Neural cell (in vitro differentiated cells): Measurements from ENCODE around the gene HPRT1. TPM values are rescaled to one million over a fixed set of nuclear protein-coding genes. Genes with fewer than 3 reads are reported as not detected.

Experiments
- H2AFZ ChIP-seq: fragments of 200-600, 300-800 bp; sonication (generic), shearing (Covaris generic); 2 replicates; pipeline ENCODE4 v1.6.0; 2014; ENCODE audit warnings: low read depth, mild to moderate bottlenecking, antibody characterized with exemption, low read length, moderate library complexity
- H3F3A ChIP-seq: fragments of 200-600 bp; shearing (Covaris generic); 2 replicates; pipeline ENCODE4 v1.6.1; 2016; ENCODE audit warnings: mild to moderate bottlenecking, moderate library complexity, mixed read lengths, antibody characterized with exemption, low read length; ENCODE audit not compliant: insufficient read depth, poor library complexity, severe bottlenecking
- H3K27ac ChIP-seq: fragments of 200-600, 300-800 bp; sonication (generic), shearing (Covaris generic); 2 replicates; pipeline ENCODE4 v1.5.1; 2014; ENCODE audit warnings: mild to moderate bottlenecking, low read length, moderate library complexity
- H3K27me3 ChIP-seq: fragments of 300-800, 200-600 bp; sonication (generic), shearing (Covaris generic); 2 replicates; pipeline ENCODE4 v1.6.0; 2014; ENCODE audit warnings: mild to moderate bottlenecking, low read depth, low read length, moderate library complexity; ENCODE audit not compliant: insufficient read depth
- H3K36me3 ChIP-seq: fragments of 300-800, 200-600 bp; sonication (generic), shearing (Covaris generic); 2 replicates; pipeline ENCODE4 v1.5.1; 2014; ENCODE audit warnings: mild to moderate bottlenecking, antibody characterized with exemption, low read length, moderate library complexity; ENCODE audit not compliant: insufficient read depth
- H3K4me2 ChIP-seq: fragments of 300-800, 200-600 bp; sonication (generic), shearing (Covaris generic); 2 replicates; pipeline ENCODE4 v1.6.0; 2014; ENCODE audit warnings: mild to moderate bottlenecking, low read length
- H3K4me3 ChIP-seq: fragments of 300-800, 200-600 bp; sonication (generic), shearing (Covaris generic); 2 replicates; pipeline ENCODE4 v1.5.1; 2014; ENCODE audit warnings: mild to moderate bottlenecking, low read length, moderate library complexity
- H3K79me2 ChIP-seq: fragments of 200-600 bp; shearing (Covaris generic); replicated peaks from 2 replicates; pipeline ENCODE4 v1.6.0; 2014; ENCODE audit warnings: mild to moderate bottlenecking, low read length, moderate library complexity; ENCODE audit not compliant: insufficient read depth
- H3K9ac ChIP-seq: fragments of 300-800, 200-600 bp; sonication (generic), shearing (Covaris generic); 2 replicates; pipeline ENCODE4 v1.6.1; 2016; ENCODE audit warnings: mild to moderate bottlenecking, low read length, mixed read lengths
- H3K9me2 ChIP-seq: fragments of 200-600 bp; shearing (Covaris generic); 2 replicates; pipeline ENCODE4 v1.6.1; 2016; ENCODE audit warnings: mild to moderate bottlenecking, low read length, mixed read lengths; ENCODE audit not compliant: insufficient read depth
- H3K9me3 ChIP-seq: fragments of 200-600, 300-800 bp; sonication (generic), shearing (Covaris generic); 2 replicates; pipeline ENCODE4 v1.6.1; 2016; ENCODE audit warnings: mild to moderate bottlenecking, mixed run types, low read length, moderate library complexity, mixed read lengths
- H4K20me1 ChIP-seq: fragments of 200-600 bp; shearing (Covaris generic); 2 replicates; pipeline ENCODE4 v1.6.1; 2016; ENCODE audit warnings: mild to moderate bottlenecking, mixed run types; ENCODE audit not compliant: insufficient read depth
- CTCF ChIP-seq: fragments of 450-650 bp; IDR thresholded peaks from 2 replicates; pipeline ENCODE4 v1.5.1; 2014; ENCODE audit warnings: antibody characterized with exemption, mild to moderate bottlenecking, moderate library complexity; ENCODE audit not compliant: poor library complexity, severe bottlenecking
- EP300 ChIP-seq: fragments of 450-650 bp; conservative IDR thresholded peaks from 2 replicates; pipeline ENCODE4 v1.6.1; 2014; ENCODE audit warnings: antibody characterized with exemption, mild to moderate bottlenecking, moderate library complexity; ENCODE audit not compliant: poor library complexity, severe bottlenecking
- EZH2 ChIP-seq: fragments of 200-600, 300-800 bp; shearing (Covaris generic), sonication (generic); IDR thresholded peaks from 2 replicates; pipeline ENCODE4 v1.6.1; 2014; ENCODE audit warnings: antibody characterized with exemption, low read length, borderline replicate concordance, mild to moderate bottlenecking; ENCODE audit not compliant: insufficient read depth, poor library complexity, severe bottlenecking
- MXI1 ChIP-seq: fragments of 450-650 bp; conservative IDR thresholded peaks from 2 replicates; pipeline ENCODE4 v1.6.1; 2014; ENCODE audit warnings: antibody characterized with exemption, mild to moderate bottlenecking; ENCODE audit not compliant: poor library complexity, severe bottlenecking
- POLR2AphosphoS5 ChIP-seq: IDR thresholded peaks from 2 replicates; pipeline ENCODE4 v1.6.1; 2012
- RAD21 ChIP-seq: fragments of 450-650 bp; conservative IDR thresholded peaks from 2 replicates; pipeline ENCODE4 v1.6.1; 2014; ENCODE audit warnings: antibody characterized with exemption, mild to moderate bottlenecking, moderate library complexity
- REST ChIP-seq: IDR thresholded peaks from 2 replicates; pipeline ENCODE4 v1.6.1; 2012; ENCODE audit warnings: borderline replicate concordance
- SMC3 ChIP-seq: fragments of 450-650 bp; conservative IDR thresholded peaks from 2 replicates; pipeline ENCODE4 v1.6.1; 2014; ENCODE audit warnings: antibody characterized with exemption, mild to moderate bottlenecking, moderate library complexity; ENCODE audit not compliant: poor library complexity
- TAF1 ChIP-seq: IDR thresholded peaks from 2 replicates; pipeline ENCODE4 v1.6.1; 2012; ENCODE audit warnings: low read depth
- polyA plus RNA-seq: library from polyadenylated mRNA; depleted of rRNA; stranded (reverse); fragments of >200 nt; gene quantifications from 2 replicates; pipeline ENCODE4 v1.2.3, GENCODE V29; 2014

HPRT1 gene
- polyA plus RNA-seq, 1 donor from 2014 or later, result 10.1 TPM

GRCh38 chrX:134512566-134512965, 52.6 kb downstream of the HPRT1 start:
- Histone ChIP-seq H4K20me1 (no peaks in the 10 kb centered on the region), H3F3A (no peaks in the 10 kb centered on the region), H2AFZ (no peak overlapping the region), H3K9me2 (no peaks in the 10 kb centered on the region), H3K4me2 (no peak overlapping the region), H3K27ac (no peak overlapping the region), H3K4me3 (no peak overlapping the region), H3K27me3 (no peaks in the 10 kb centered on the region), H3K79me2 (no peaks in the 10 kb centered on the region), H3K9ac (no peak overlapping the region), H3K9me3 (no peaks in the 10 kb centered on the region), H3K36me3 (no peaks in the 10 kb centered on the region)
- TF ChIP-seq CTCF (no peak), REST (no peak), RAD21 (no peak), EZH2 (no peak), TAF1 (no peak)

- no peak overlapping the region for H3K4me2 ChIP-seq
- no peak for TF ChIP-seq EP300
- no peak for TF ChIP-seq CTCF
- TF ChIP-seq RAD21, result no peak
- TF ChIP-seq SMC3, result no peak
- TF ChIP-seq EZH2, result no peak
- no peak for TF ChIP-seq POLR2AphosphoS5
- TF ChIP-seq TAF1, result no peak
- TF ChIP-seq REST, result no peak
- no peak for TF ChIP-seq MXI1
- H3K9ac ChIP-seq, result no peak overlapping the region
Observed at GRCh38 chrX:134513091-134513490, 53.1 kb downstream of the HPRT1 start.

More at GRCh38 chrX:134513091-134513490, 53.1 kb downstream of the HPRT1 start:
- Histone ChIP-seq H3K27me3 (no peaks in the 10 kb centered on the region), H3K9me3 (no peaks in the 10 kb centered on the region), H3K36me3 (no peaks in the 10 kb centered on the region), H3F3A (no peaks in the 10 kb centered on the region), H3K4me3 (no peak overlapping the region), H2AFZ (no peak overlapping the region), H3K27ac (no peak overlapping the region), H4K20me1 (no peaks in the 10 kb centered on the region), H3K79me2 (no peaks in the 10 kb centered on the region), H3K9me2 (no peaks in the 10 kb centered on the region)
